ENCODE results near the gene ABCB7.
"Not testable (repeated sequence)": the region's sequence is repeated elsewhere in the genome, so short reads cannot be mapped to it uniquely, and the experiment has no call there.

ABCB7 gene

DNA sequence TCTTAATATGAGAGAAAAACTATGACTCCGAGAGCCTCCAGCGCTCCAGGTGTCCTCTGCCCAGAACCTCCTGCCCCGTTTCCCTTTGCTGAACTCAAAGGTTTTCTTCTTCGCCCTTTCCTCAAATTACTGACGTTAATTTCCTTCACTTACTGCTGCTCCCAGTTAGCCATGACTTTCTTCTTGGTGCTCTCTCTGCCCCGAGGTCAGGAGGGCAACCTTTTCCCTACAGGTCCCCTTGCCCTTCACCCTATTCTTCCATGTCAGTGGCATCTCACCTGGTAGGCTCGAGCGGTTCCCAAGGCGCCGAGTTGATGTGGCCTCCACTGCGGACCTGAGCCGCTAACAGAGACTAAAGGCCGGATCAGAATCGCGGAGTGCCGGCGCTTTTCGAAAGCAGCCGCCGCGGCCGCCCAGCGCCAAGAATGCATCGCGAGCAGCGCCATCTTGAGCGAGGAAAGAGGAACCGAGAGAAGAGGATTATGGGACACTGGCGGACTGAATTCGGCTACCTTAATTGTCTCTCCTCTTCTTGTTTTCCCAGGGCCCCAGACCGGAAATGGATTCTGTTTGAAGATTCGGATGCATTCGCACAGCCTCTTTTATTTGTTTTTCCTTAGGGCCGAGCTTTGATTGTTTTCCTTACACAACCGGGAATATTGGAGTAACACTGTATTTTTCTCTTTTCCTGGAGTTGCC is at the start of gene ABCB7:
Gene ABCB7 (minus strand): TSS at position 457 of the 699 bp plus-strand sequence. CDS start 11 bp downstream, at position 446.
- peak; percentile 23 to 31 (median 28) for DNase-seq (ENCODE audit: low read depth in 4 of 4, low spot score in 1 of 4)

GRCh38 chrX:75188415-75189206 is 32.5 kb upstream of the ABCB7 start:
- not testable (repeated sequence) for DNase-seq (ENCODE audit: low read depth in 4 of 4, low spot score in 1 of 4)

DNA sequence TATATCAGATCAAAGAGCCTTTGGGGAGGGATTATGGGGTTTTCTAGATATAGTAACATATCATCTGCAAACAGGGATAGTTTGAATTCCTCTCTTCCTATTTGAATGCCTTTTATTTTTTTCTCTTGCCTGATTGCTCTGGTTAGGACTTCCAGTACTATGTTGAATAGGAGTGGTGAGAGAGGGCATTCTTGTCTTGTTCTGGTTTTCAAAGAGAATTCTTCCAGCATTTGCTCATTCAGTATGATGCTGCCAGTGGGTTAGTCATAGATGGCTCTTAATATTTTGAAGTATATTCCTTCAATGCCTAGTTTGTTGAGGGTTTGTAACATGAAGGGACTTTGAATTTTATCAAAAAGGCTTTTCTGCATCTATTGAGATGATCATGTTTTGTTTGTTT is 25.6 kb upstream of the ABCB7 start:
- no peak for DNase-seq (ENCODE audit: low read depth in 4 of 4, low spot score in 1 of 4)

DNA sequence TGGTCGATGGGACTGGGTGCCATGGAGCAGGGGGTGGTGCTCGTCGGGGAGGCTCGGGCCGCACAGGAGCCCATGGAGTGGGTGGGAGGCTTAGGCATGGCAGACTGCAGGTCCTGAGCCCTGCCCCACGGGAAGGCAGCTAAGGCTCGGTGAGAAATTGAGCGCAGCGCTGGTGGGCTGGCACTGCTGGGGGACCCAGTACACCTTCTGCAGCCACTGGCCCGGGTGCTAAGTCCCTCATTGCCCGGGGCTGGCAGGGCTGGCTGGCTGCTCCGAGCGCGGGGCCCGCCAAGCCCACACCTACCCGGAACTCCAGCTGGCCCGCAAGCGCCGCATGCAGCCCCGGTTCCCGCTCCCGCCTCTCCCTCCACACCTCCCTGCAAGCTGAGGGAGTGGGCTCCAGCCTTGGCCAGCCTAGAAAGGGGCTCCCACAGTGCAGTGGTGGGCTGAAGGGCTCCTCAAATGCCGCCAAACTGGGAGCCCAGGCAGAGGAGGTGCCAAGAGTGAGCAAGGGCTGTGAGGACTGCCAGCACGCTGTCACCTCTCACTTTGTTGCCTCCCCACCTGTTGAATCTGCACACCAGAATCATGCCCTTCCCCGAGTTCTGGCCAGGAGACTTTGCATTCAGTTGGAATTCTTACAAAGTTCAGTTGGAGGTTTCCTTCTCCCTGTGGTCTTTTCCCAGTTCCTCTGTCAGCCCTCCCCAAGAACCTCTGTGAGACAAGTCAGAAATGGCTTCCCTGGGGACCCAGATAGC is 23.6 kb upstream of the ABCB7 start:
- not testable (repeated sequence) for DNase-seq (ENCODE audit: low read depth in 4 of 4, low spot score in 1 of 4)

DNA sequence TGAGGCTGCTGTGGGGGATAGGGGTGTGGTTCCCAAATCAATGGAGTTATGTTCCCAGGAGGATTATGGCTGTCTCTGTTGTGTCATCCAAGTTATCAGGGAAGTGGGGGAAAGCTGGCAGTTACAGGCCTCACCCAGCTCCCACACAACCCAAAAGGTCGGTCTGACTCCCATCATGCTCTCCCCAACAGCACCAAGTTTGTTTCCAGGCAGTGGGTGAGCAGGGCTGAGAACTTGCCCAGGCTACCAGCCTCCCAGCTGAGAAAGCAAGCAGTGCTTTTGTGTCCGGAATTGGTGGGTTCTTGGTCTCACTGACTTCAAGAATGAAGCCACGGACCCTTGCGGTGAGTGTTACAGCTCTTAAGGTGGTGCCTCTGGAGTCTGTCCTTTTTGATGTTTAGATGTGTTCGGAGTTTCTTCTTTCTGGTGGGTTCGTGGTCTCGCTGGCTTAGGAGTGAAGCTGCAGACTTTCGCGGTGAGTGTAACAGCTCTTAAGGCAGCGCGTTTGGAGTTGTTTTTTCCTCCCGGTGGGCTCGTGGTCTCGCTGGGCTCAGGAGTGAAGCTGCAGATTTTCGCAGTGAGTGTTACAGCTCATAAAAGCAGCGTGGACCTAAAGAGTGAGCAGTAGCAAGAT is 16.3 kb upstream of the ABCB7 start:
- DNase-seq (ENCODE audit: low read depth in 4 of 4, low spot score in 1 of 4): not testable (repeated sequence)

GRCh38 chrX:75158054-75158453 is 2.0 kb upstream of the ABCB7 start:
- no peak for DNase-seq (ENCODE audit: low read depth in 4 of 4, low spot score in 1 of 4)

- no peak for DNase-seq (ENCODE audit: low read depth in 4 of 4, low spot score in 1 of 4)
Observed at GRCh38 chrX:75156531-75156945, 455 bp upstream of the ABCB7 start.

DNA sequence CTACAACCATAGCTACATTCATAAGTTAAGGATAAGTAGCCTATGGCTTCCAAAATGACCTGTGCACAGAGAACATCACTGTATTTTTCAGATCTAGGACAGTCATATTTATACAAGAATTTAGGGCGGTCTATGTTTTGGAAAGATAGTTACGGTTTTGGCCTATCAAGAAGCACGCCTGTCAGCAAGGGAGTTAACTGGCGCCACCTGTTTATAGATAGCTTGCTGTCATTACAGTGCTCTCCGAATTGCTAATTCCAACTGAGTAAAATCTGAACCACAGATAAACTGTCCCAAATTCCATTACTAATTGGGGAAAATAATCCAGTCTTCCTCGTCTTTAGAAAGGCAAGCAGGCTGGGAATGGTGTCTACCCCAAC is 646 bp downstream of the ABCB7 start:
- DNase-seq (ENCODE audit: low read depth in 4 of 4, low spot score in 1 of 4): no peak

DNA sequence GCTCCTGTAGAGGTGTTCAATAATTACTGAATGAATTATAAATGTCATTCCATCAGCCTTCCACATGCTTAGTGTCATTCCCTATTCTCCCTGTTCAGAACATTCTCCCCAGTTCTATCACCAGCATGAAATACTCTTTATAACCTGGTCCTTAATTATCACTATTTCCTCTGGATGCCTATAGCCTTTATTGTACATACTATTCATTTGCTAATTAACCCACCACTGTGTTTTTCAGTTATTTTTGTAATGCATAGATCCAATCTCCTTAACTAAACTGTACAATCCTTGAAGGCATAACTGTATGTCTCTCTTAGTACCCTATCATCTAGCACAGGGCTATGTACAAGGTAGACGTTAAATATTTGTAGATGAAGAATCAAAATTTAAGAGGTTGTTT is 1.2 kb downstream of the ABCB7 start:
- DNase-seq (ENCODE audit: low read depth in 4 of 4, low spot score in 1 of 4): no peak

DNA sequence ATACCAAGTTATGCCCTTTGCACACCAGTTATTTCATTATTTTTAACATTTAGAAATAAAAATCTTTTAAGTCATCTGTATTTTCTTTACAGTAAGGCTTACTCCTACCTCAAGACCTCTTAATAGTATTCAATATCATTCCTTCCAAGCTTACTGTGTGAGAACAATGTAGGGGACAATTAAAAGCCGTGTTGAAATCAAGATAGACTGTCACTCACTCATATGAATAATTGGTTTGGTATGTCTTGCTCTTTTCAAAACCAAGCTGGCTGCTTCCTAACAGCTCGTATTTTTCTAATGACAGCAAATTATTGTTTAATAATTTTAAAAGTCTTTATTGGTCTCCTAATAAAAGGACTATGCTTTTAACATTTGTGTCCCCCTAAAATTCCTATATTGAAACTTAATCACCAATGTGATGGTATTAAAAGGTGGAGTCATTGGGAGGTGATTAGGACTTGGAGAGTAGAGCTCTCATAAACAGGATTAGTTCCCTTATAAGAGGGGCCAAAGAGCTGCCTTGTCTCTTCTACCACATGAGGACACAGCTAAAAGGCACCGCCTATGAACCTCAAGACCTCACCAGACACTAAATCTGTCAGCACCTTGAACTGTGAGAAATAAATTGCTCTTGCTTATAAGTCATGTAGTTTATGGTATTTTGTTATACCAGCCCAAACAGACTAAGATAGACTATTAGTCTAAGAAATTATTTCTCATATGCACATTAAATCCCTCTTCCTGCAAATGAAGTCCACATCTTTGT is 4.1 kb downstream of the ABCB7 start:
- no peak for DNase-seq (ENCODE audit: low read depth in 4 of 4, low spot score in 1 of 4)

DNA sequence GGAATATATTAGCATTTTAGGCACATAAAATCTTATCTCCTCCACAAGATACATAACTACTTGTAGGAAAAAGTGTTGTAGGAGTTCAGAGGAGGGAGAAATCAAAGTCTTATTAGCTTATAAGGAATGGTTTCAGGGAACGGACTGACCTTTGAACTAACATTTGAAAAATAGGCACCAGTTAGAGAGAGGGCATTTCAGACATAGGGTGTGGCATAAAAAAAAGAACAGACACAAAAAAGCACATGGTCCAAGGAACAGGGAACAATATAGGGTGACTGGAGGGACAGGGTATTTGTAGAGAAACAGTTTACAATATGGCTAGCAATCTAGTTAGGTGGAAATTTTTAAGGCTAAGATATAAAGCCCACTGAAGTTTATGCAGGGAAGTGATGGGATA is 6.4 kb downstream of the ABCB7 start:
- DNase-seq (ENCODE audit: low read depth in 4 of 4, low spot score in 1 of 4): no peak

- no peak for DNase-seq (ENCODE audit: low read depth in 4 of 4, low spot score in 1 of 4)
Observed at GRCh38 chrX:75132672-75133071, 23.4 kb downstream of the ABCB7 start.

DNA sequence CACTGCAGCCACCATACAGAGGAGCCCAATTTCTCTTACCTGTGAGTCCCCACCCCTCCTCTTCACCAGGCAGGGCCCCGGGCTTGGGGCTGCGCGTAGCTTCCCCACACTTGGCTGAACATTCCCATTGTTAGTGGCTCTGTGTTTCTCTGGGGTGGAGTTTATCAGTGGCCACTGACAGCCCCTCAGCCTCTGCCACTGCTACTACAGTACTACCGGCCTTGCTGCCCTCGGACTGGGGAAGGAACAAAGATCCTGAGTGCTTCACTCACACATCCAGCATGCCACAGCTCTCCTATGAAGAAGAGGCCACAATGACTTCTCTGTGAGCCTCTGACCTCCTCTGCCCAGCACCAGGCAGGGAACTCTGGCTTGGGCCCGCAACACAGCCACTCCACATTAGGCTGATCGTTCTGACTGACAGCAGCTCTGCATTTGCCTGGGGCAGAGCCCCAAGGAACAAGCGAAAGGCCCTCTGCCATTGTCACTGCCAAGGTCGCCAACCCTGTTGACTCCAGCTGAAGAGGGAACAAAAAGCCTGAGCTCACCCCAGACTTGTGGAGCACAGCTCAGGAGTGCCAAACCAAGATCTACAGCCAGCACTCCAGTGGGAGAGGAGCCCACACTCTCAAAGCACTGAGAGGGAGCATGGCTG is 24.0 kb downstream of the ABCB7 start:
- DNase-seq (ENCODE audit: low read depth in 4 of 4, low spot score in 1 of 4): no peak

GRCh38 chrX:75129069-75129468 is 27.0 kb downstream of the ABCB7 start:
- DNase-seq (ENCODE audit: low read depth in 4 of 4, low spot score in 1 of 4): not testable (repeated sequence)

- DNase-seq (ENCODE audit: low read depth in 4 of 4, low spot score in 1 of 4): no peak
Observed at GRCh38 chrX:75118296-75118695, 37.8 kb downstream of the ABCB7 start.

DNA sequence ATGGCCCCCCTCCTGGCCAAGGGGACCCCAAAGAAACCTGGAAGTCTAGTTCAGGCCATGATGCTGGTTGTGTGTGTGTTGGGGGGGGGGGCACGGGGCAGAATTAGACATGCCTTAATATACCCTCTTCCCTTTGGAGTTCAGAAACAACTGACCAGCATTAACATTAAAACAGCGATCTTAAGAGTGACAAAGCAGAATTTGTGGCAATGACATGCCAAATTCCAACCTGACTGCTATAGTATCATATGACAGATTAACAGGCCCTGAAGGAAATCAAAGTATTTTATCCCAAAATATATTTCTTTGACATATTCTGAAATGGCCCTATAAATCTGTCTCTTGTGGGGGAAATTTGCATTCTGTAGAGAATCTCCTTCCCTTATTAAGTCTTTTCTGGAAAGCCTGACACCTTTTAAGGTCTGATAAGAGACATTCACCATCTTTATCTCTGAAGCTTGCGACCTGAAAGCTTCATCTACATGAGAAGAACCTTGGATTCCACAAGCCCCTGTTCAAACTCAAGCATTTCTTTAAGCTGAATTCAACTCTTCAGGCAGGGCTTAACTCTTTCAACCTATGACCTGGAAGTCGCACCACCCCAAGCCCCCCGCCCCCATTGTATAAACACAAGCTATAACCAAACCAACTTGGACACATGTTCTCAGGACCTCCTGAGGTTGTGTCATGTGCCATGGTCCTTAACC is 40.2 kb downstream of the ABCB7 start:
- DNase-seq (ENCODE audit: low read depth in 4 of 4, low spot score in 1 of 4): no peak

DNA sequence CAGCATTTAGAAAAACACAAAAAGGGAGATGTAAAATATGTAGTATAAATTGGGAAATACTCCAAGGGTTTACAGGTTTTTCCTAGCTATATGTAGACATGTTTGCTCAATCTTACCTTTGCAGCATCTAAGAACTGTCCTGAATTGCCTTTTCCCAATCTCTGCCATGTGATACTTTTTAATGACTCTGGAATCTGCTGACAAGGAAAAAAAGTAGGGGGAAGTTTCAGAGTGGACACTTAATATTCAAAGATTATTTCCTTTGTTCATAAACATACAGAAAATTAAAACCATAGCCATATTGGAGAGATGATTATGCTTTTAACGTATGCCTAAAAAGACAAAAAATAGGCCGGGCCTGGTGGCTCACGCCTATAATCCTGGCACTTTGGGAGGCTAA is 41.4 kb downstream of the ABCB7 start:
- no peak for DNase-seq (ENCODE audit: low read depth in 4 of 4, low spot score in 1 of 4)

- no peak for DNase-seq (ENCODE audit: low read depth in 4 of 4, low spot score in 1 of 4)
Observed at GRCh38 chrX:75113664-75114063, 42.4 kb downstream of the ABCB7 start.

DNA sequence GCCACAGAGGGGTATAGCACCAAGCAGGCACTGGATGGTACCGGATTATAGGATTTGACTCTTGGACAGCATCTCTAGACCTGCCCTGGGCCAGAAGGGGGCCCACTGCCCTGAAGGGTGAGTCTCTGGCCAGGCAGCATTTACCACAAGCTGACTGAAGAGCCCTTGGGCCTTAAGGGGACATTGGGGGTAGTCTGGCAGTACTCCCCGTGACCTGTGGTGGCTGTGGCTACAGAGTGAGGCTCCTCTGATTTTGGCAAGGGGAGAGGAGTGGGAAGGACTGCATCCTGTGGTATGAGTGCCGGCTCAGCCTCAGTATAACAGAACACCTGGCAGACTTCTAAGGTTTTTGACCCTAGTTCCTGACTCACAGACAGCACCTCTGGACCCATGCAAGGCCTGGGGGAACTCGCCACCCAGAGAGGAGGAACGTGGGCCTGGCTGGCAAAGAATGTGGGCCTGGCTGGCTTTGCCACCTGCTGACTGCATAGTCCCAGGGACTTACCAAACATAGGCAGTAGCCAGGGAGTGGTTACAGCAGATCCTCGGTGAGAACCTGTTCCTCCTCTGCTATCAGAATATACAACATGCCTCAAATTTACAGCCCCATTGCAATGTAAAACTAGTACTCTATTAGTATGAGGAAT is 48.1 kb downstream of the ABCB7 start:
- no peak for DNase-seq (ENCODE audit: low read depth in 4 of 4, low spot score in 1 of 4)

Measured in stimulated activated CD4-positive, alpha-beta T cell treated with anti-CD3 and anti-CD28 coated beads, Interleukin-1b, Interleukin-23, amount 100 ng/mL, for 24 hours (primary cell).